Activated CD8-positive, alpha-beta T cell treated with anti-CD3 and anti-CD28 coated beads, Interleukin-2, amount 10 ng/mL, durations not matched to agents 7 days and 5 days (primary cell): Measurements from ENCODE around the gene MICU2. TPM values are rescaled to one million over a fixed set of nuclear protein-coding genes. Genes with fewer than 3 reads are reported as not detected.
"Not testable (repeated sequence)": the region's sequence is repeated elsewhere in the genome, so short reads cannot be mapped to it uniquely, and the experiment has no call there.

ENCODE experiments used
- ATAC-seq: fragments of 150-1000 bp; cut with Tn5 transposase; one replicate; pipeline ENCODE4 v1.10.0; 2021; ENCODE audit warnings: moderate library complexity
- CTCF ChIA-PET: fragments of 350-600 bp; sonication (Branson Sonifier 250); formaldehyde crosslinking; loops from one replicate; lab custom pipeline; 2021; ENCODE audit warnings: antibody characterized with exemption; lab: Charles Lee
- POLR2A ChIA-PET: fragments of 350-600 bp; sonication (Branson Sonifier 250); formaldehyde crosslinking; loops from one replicate; lab custom pipeline; 2021; ENCODE audit warnings: antibody characterized with exemption; lab: Charles Lee
- DNase-seq: peaks from one replicate; pipeline ENCODE4 v3.0.0-alpha.2; 2020
- H3K27ac Mint-ChIP-seq: one replicate; pipeline ENCODE4 v1.8.0; 2021; ENCODE audit warnings: mild to moderate bottlenecking, mixed read lengths
- H3K27me3 Mint-ChIP-seq: one replicate; pipeline ENCODE4 v1.8.0; 2021; ENCODE audit warnings: low read depth, mixed read lengths
- H3K36me3 Mint-ChIP-seq: one replicate; pipeline ENCODE4 v1.8.0; 2021; ENCODE audit warnings: low read depth, mixed read lengths
- H3K4me1 Mint-ChIP-seq: one replicate; pipeline ENCODE4 v1.8.0; 2021; ENCODE audit warnings: low read depth, mixed read lengths
- H3K4me3 Mint-ChIP-seq: one replicate; pipeline ENCODE4 v1.8.0; 2021; ENCODE audit warnings: mild to moderate bottlenecking, mixed read lengths
- H3K9me3 Mint-ChIP-seq: one replicate; pipeline ENCODE4 v1.8.0; 2022; ENCODE audit warnings: mixed read lengths; ENCODE audit not compliant: insufficient read depth
- total RNA-seq, 2 experiments: library from RNA; stranded (reverse); gene quantifications; one replicate each; pipeline ENCODE4 v1.2.3, GENCODE V29; 2021

The MICU2 gene
- total RNA-seq, 2 experiments from 2014 or later, result 33.1 to 35.3 TPM

DNA sequence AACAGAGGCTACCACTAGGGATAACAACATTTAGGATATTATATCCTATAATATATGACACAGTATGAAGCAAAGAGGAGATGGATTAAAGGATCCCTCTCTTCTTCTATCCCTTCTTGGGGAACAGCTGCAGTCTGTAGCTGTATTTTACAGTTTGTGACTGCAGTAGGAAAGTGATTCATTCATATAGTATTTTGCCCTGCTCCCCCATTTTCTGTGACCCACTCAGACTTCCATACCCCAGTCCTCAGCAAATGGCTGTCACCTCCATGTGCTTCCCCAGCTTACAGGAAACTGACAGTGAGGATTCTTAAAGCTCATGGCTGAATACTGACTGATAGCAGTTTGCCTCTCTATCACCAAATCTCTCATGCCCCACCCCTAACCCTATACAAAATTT, 27.5 kb downstream of the MICU2 start:
- ATAC-seq, result no peak
- Mint-ChIP-seq H3K27ac (no peak overlapping the region), H3K4me3 (no peak overlapping the region), H3K36me3 (peaks cover 2% of the 10 kb centered on the region), H3K9me3 (no peaks in the 10 kb centered on the region), H3K4me1 (peaks cover 14% of the 10 kb centered on the region), H3K27me3 (no peaks in the 10 kb centered on the region)
- DNase-seq, result no peak
- CTCF ChIA-PET, result interaction anchor here (1.1 to 1.3 kb wide), 2 partner anchors 15 to 61 kb away, joined by 3 read pairs; no protein-coding TSS in a partner anchor
- POLR2A ChIA-PET, result interaction anchor here (1.6 kb wide), 1 partner anchor 27 kb away, joined by 4 read pairs; the partner anchor contains the start of gene MICU2

DNA sequence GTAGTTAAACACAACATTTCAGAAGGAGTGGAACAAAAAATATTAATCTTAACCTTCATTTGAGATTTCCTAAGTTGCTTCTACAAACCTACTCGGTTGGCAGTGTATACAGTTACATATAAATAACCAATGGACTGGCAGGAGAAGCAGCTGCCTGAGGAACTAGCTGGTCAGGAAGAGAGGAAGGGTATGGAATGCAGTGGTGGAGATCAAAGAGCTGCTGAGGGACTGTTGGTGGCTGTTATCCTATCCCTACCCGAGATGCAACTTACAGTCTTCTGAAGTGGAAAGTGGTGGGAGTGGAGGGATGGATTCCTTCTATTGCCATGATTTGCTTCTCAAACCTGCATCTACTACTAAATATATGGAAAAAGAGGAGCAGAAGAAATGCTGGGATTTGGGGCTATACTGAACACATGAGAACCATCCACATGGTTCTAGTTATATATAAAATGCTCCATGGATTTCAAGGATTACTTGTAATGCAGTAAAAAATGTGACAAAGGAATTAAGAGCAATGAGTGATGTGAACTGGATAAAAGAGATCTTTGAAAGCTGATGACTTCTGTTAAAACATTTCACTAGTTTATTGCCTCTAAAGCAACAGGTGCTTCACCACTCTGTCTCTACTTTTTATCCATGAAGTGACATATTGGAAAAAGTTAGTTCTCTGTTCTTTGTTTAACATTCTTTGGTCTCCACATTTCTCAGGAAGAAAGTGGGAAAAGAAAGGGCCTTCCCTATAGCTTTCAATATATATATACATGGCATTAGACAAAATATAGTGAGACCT, 29.9 kb downstream of the MICU2 start:
- no peak overlapping the region for H3K27ac Mint-ChIP-seq
- H3K36me3 Mint-ChIP-seq, result no peaks in the 10 kb centered on the region
- DNase-seq, result no peak
- ChIA-PET POLR2A (interaction anchor here (2.0 kb wide), 1 partner anchor 29 kb away, joined by 5 read pairs; the partner anchor contains the start of gene MICU2), CTCF (interaction anchor here (0.7 to 1.5 kb wide), 3 partner anchors 8 to 78 kb away, joined by 3 to 4 read pairs (median 3); partner anchors contain the start of gene MICU2)
- H3K27me3 Mint-ChIP-seq, result no peaks in the 10 kb centered on the region
- ATAC-seq, result no peak
- H3K4me3 Mint-ChIP-seq, result no peak overlapping the region
- H3K4me1 Mint-ChIP-seq, result peaks cover 2% of the 10 kb centered on the region
- H3K9me3 Mint-ChIP-seq, result no peaks in the 10 kb centered on the region

DNA sequence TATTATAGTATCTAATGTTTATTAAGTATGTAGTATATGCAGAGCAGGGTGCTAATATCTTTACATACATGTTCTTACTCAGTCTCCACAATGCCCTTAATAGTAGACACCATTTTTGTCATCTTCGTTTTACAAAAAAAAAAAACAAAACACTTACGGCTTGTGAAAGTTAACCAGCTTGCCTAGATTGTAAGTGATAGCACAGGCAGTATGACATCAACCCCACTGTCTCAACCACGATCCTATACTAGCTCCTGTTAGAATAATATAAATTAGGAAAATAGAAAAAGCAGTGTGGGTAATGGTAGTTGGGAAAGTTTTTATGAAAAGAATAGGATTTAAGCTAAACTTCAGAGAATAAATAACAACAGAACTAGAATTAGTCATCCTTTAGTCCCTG, 34.3 kb downstream of the MICU2 start:
- ATAC-seq (no peak), DNase-seq (no peak)
- ChIA-PET CTCF (interaction anchor here (1.5 kb wide), 1 partner anchor 12 kb away, joined by 6 read pairs; no protein-coding TSS in a partner anchor), POLR2A (no interaction called here)
- H3K27ac Mint-ChIP-seq, result no peak overlapping the region
- H3K4me1 Mint-ChIP-seq, result no peaks in the 10 kb centered on the region
- peaks cover 9% of the 10 kb centered on the region for H3K36me3 Mint-ChIP-seq
- H3K4me3 Mint-ChIP-seq, result no peak overlapping the region
- H3K9me3 Mint-ChIP-seq, result no peaks in the 10 kb centered on the region
- H3K27me3 Mint-ChIP-seq, result no peaks in the 10 kb centered on the region

DNA sequence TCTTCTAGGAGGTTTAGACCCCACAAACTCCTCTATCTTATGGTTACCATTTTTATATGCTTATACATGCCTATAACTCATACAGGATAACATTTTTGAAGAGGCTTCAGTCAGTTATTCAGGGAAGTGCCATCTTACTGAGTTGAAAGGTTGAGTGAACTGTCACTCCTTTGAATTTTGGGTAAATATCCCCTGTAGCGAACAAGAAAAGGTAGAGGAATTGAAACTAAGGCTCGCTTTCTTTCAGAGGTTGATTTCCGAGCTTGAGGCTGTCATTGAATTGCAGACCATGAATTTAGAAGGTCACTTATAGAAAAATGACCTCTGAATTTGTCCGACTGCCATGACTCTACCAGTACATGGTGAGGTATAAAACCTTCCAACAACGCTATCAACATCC, 35.1 kb downstream of the MICU2 start:
- no peak overlapping the region for H3K27ac Mint-ChIP-seq
- H3K4me1 Mint-ChIP-seq, result no peaks in the 10 kb centered on the region
- CTCF ChIA-PET, result interaction anchor here (1.0 kb wide), 1 partner anchor 11 kb away, joined by 5 read pairs; no protein-coding TSS in a partner anchor
- DNase-seq, result no peak
- H3K9me3 Mint-ChIP-seq, result no peaks in the 10 kb centered on the region
- no peak for ATAC-seq
- no peak overlapping the region for H3K4me3 Mint-ChIP-seq
- POLR2A ChIA-PET, result no interaction called here
- H3K27me3 Mint-ChIP-seq, result no peaks in the 10 kb centered on the region
- peaks cover 17% of the 10 kb centered on the region for H3K36me3 Mint-ChIP-seq

DNA sequence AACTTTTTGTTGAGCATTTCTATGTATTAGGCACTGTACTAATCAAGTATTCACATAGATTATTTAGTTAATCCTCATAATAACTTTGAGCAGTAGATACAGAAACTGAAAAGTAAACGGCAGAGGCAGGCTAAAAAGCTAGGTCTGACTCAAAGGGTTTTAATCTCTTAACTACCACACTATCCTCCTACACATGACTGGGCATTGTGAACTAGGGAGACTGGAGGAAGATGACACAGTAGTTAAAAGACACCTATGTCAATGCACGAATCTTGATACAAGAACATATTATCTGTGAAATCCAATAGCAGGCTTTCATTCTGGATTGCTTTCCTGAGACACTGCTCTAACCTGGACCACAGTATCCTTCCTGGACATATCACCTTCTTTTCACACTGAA, 36.3 kb downstream of the MICU2 start:
- POLR2A ChIA-PET, result interaction anchor here (1.2 kb wide), 1 partner anchor 36 kb away, joined by 3 read pairs; the partner anchor contains the start of gene MICU2
- no peak for ATAC-seq
- no peaks in the 10 kb centered on the region for H3K9me3 Mint-ChIP-seq
- CTCF ChIA-PET, result interaction anchor here (1.1 kb wide), 1 partner anchor 9 kb away, joined by 3 read pairs; no protein-coding TSS in a partner anchor
- no peak for DNase-seq
- no peak overlapping the region for H3K4me3 Mint-ChIP-seq
- H3K4me1 Mint-ChIP-seq, result no peaks in the 10 kb centered on the region
- no peaks in the 10 kb centered on the region for H3K27me3 Mint-ChIP-seq
- H3K36me3 Mint-ChIP-seq, result peaks cover 26% of the 10 kb centered on the region
- H3K27ac Mint-ChIP-seq, result no peak overlapping the region

DNA sequence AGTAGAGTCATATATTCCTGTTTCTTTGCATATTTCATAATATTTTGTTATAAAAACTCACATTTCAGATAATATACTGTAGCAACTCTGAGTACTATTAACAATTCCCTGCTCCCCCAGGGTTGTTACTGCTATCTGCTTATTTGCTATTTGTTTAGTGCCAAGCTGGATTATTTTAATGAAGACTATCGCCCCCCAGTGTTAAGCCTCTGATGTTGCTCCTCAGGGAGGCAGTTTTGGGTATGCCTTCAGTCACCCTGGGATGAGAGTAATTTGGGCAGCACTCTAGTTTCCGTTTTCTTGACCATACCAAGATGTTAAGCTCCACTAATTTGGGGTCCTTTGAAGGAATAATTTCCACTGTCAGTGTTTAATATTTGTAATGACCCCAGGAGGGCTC, 46.0 kb downstream of the MICU2 start:
- POLR2A ChIA-PET, result interaction anchor here (1.5 kb wide), 1 partner anchor 46 kb away, joined by 4 read pairs; the partner anchor contains the start of gene MICU2
- DNase-seq, result peak; percentile 25

DNA sequence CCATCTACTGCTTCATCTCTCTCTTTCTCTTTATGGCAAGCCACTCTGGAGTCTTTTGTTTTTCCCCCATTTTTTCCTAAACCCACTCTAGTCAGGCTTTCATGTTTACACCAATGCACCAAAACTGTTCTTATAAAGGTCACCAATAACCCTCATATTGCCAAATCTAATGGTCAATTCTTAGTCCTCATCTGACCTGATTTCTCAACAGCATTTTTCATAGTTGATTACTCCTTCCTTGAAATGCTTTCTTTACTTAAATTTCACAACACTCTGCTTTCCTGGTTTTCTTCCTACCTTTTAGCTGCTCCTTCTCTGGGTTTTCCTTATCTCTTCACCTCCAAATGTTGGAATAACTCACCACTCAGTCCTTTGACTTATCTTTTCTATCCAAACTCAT, 47.9 kb downstream of the MICU2 start:
- no peak overlapping the region for H3K27ac Mint-ChIP-seq
- H3K36me3 Mint-ChIP-seq, result peaks cover 38% of the 10 kb centered on the region
- CTCF ChIA-PET, result no interaction called here
- ATAC-seq (no peak), DNase-seq (no peak)
- H3K9me3 Mint-ChIP-seq, result no peaks in the 10 kb centered on the region
- POLR2A ChIA-PET, result no interaction called here
- no peak overlapping the region for H3K4me3 Mint-ChIP-seq
- no peaks in the 10 kb centered on the region for H3K4me1 Mint-ChIP-seq
- no peaks in the 10 kb centered on the region for H3K27me3 Mint-ChIP-seq

More for the DNA sequence above, 46.0 kb downstream of the MICU2 start:
- H3K9me3 Mint-ChIP-seq, result no peaks in the 10 kb centered on the region
- H3K4me1 Mint-ChIP-seq, result no peaks in the 10 kb centered on the region
- no peak overlapping the region for H3K27ac Mint-ChIP-seq
- H3K27me3 Mint-ChIP-seq, result no peaks in the 10 kb centered on the region
- no peak overlapping the region for H3K4me3 Mint-ChIP-seq
- peaks cover 46% of the 10 kb centered on the region for H3K36me3 Mint-ChIP-seq
- no peak for ATAC-seq
- CTCF ChIA-PET, result interaction anchor here (1.0 to 2.5 kb wide), 13 partner anchors 8 to 261 kb away, joined by 3 to 9 read pairs (median 5); no protein-coding TSS in a partner anchor

DNA sequence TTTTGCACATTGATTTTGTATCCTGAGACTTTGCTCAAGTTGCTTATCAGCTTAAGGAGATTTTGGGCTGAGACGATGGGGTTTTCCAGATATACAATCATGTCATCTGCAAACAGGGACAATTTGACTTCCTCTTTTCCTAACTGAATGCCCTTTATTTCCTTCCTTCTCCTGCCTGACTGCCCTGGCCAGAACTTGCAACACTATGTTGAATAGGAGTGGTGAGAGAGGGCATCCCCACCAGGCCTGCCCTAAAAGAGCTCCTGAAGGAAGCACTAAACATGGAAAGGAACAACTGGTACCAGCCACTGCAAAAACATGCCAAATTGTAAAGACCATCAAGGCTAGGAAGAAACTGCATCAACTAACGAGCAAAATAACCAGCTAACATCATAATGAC, 50.7 kb downstream of the MICU2 start:
- ATAC-seq, H3K4me3 Mint-ChIP-seq, CTCF ChIA-PET, H3K27ac Mint-ChIP-seq, DNase-seq, H3K9me3 Mint-ChIP-seq, POLR2A ChIA-PET, H3K27me3 Mint-ChIP-seq, H3K4me1 Mint-ChIP-seq: not testable (repeated sequence)
- peaks cover 26% of the 10 kb centered on the region for H3K36me3 Mint-ChIP-seq

DNA sequence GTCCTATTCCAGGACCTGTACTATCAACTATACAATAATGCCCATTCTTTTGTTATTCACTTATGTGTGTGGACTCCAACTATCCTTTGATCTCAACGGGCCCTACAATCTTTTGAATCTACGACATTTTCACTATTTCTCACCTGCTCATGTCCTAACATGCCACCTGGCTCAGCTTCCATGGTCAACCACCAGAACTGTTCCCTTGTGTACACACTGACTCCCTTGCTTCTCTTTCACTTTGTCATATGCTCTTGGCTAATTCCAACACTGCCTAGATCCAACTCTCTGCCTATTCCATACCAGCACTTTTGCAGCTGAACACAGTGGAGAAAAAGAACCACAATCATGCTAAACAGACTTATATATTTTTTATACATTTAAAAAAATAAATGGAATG, 53.1 kb downstream of the MICU2 start:
- no peaks in the 10 kb centered on the region for H3K4me1 Mint-ChIP-seq
- peaks cover 25% of the 10 kb centered on the region for H3K36me3 Mint-ChIP-seq
- no peak overlapping the region for H3K4me3 Mint-ChIP-seq
- H3K9me3 Mint-ChIP-seq, result no peaks in the 10 kb centered on the region
- no peak overlapping the region for H3K27ac Mint-ChIP-seq
- H3K27me3 Mint-ChIP-seq, result no peaks in the 10 kb centered on the region
- ChIA-PET CTCF (no interaction called here), POLR2A (no interaction called here)
- no peak for DNase-seq
- ATAC-seq, result no peak

DNA sequence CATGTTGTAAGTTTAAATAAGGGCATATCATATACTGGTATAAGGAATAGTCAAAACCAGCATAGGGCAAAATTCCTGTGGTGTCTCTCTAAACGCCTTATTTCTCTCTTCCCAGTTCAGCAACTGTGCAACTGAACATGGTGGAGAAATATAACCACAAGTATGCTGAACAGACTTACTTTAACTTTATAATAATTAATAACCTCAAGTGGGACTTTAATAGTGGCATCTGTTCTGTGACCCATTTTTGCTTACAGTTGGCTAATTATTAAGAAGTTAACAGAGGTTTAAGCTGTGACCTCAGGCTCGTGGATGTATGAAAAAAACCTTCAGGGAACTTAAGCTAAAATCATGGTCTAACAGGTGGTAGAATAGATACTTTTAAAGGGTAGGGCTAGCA, 54.3 kb downstream of the MICU2 start:
- Mint-ChIP-seq H3K9me3 (no peaks in the 10 kb centered on the region), H3K4me1 (no peaks in the 10 kb centered on the region), H3K27ac (no peak overlapping the region), H3K4me3 (no peak overlapping the region), H3K36me3 (peaks cover 26% of the 10 kb centered on the region), H3K27me3 (no peaks in the 10 kb centered on the region)
- ChIA-PET CTCF (interaction anchor here (1.9 kb wide), 1 partner anchor 9 kb away, joined by 6 read pairs; no protein-coding TSS in a partner anchor), POLR2A (no interaction called here)
- DNase-seq (no peak), ATAC-seq (no peak)

DNA sequence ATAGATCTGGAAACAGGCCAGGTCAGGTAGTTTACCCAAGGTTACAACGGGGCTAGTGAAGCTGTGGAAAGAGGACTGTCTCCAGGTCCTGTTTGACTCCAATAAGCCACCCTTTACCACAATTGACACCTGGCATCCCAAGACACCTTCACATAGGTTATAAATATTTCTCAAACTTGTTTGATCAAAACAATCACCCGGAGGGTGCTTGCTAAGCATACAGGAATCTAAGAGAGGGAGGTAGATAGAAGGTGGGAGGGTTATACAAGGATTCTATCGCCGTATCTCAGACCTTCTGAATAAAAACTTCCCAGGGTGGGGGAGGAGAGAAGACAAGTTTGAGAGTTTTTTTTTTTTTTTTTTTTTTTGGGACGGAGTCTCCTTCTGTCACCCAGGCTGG, 55.4 kb downstream of the MICU2 start:
- peaks cover 23% of the 10 kb centered on the region for H3K36me3 Mint-ChIP-seq
- no peak overlapping the region for H3K27ac Mint-ChIP-seq
- CTCF ChIA-PET, result interaction anchor here (1.9 kb wide), 1 partner anchor 10 kb away, joined by 6 read pairs; no protein-coding TSS in a partner anchor
- no peaks in the 10 kb centered on the region for H3K27me3 Mint-ChIP-seq
- no peak for DNase-seq
- ATAC-seq, result no peak
- no peaks in the 10 kb centered on the region for H3K4me1 Mint-ChIP-seq
- POLR2A ChIA-PET, result no interaction called here
- no peak overlapping the region for H3K4me3 Mint-ChIP-seq
- no peaks in the 10 kb centered on the region for H3K9me3 Mint-ChIP-seq

DNA sequence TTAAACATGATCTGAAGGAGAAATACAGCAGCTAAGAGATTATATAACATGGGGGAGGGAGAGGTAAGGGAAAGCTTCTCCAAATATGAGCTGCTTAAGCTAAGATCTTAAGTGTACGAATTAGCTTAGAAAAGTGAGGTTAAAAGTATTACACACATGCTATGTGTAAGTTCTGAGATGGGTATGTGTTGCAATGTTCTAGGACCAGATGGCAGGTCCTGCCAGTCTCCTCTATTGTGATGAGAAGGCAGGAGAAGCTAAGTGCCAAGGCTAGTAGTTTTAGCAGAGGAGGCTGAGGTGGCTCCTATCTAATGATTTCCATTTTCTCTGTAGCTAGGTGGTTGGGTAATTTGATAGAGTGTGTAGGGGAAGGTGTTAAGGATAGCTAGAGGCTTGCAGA, 57.6 kb downstream of the MICU2 start:
- ChIA-PET POLR2A (no interaction called here), CTCF (interaction anchor here (0.8 kb wide), 1 partner anchor 11 kb away, joined by 5 read pairs; no protein-coding TSS in a partner anchor)
- Mint-ChIP-seq H3K9me3 (no peaks in the 10 kb centered on the region), H3K4me1 (no peaks in the 10 kb centered on the region), H3K4me3 (no peak overlapping the region), H3K36me3 (peaks cover 14% of the 10 kb centered on the region), H3K27me3 (no peaks in the 10 kb centered on the region), H3K27ac (no peak overlapping the region)
- ATAC-seq (no peak), DNase-seq (no peak)
